Stimulated activated CD4-positive, alpha-beta T cell treated with anti-CD3 and anti-CD28 coated beads, TNF-alpha, amount 100 ng/mL, for 1 hour (primary cell): ENCODE results near the gene RAB1B.

Source experiments
- DNase-seq, 3 donors: peaks; one replicate each; pipeline ENCODE4 v3.0.0-alpha.2; 2020; ENCODE audit warnings: low read depth in 3 of 3, low spot score in 1 of 3

Gene RAB1B

GRCh38 chr11:66282468-66283455, 14.3 kb downstream of the RAB1B start:
- DNase-seq, result peak; percentile 97 to 100 (median 98)

DNA sequence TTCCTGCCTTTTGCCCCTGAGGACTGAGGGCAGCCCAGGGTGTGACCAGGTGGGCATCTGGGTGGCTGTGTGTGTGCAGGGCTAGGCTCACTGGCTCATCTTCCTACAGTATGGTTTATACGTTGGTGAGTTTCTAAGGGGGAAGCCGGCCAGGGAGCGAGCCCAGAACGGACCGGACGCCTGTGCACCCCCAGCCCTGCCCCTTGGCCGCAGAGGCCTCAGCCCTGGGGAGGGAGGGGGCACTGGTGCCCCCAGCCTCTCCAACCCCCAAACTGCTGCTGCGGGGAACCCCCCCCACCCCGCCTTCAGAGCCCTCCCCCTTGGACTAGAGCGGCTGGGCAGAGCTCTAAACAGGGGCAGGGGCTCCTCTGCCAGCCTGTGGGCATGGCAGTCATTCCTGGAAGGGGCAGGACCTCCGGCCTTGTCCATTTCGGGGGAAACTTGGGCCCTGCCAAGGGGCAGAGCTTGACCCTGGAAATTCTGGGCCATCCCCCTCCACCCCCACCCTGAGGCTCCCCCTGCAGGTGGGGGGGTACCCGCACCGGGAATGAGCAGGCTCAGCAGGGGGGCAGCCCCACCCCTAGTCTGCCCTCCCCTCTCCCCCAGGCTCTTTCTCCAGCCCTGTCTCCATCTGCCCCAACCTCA, 15.1 kb downstream of the RAB1B start:
- no peak for DNase-seq

DNA sequence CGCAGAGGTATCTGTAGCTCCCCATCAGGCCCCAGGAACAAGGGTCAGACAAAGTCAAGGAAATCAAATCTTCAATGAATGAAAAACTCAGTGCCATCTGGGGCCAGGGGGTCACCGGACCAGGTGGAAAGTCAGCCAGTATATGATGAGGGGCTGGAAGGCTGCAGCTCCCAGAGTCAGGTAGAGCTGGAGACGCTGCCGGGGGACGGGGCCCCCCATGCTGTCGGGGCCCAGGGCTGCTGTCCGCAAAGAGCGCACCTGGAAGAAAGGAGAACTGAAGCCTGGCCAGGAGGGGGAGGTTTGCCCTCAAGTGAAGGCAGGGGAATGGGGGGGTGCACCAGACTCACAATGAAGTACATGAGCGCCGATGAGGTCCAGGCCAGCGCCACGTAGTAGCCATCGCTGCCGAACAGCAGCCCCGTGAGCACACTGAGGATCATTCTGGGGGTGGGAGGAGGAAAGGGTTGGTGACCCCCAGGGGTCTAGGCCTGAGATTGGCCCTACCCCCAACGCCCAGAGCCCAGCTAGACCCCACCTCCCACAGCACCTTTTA, 16.2 kb downstream of the RAB1B start:
- no peak for DNase-seq

GRCh38 chr11:66285250-66285947, 17.0 kb downstream of the RAB1B start:
- no peak for DNase-seq

DNA sequence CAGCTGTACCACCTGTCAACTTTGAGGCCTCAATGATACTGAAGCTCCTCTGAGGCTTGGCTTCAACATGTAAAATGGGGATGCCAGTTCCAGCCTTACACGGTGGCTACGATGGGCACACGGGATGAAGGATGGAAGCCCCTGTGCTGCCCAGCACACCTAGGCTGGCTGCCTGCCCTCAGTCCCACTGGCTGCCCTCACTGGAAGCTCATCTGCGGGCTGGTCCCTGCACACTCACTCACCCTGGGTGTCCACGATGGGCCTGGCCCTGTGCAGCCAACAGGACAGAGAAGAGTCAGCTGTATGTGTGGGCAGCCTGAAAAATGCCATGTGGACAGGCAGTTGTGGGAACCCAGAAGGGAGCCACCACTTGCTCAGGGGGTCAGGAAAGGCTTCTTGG, 18.3 kb downstream of the RAB1B start:
- DNase-seq, result no peak

- DNase-seq, result no peak
Measured at GRCh38 chr11:66287211-66287888, 18.9 kb downstream of the RAB1B start.

DNA sequence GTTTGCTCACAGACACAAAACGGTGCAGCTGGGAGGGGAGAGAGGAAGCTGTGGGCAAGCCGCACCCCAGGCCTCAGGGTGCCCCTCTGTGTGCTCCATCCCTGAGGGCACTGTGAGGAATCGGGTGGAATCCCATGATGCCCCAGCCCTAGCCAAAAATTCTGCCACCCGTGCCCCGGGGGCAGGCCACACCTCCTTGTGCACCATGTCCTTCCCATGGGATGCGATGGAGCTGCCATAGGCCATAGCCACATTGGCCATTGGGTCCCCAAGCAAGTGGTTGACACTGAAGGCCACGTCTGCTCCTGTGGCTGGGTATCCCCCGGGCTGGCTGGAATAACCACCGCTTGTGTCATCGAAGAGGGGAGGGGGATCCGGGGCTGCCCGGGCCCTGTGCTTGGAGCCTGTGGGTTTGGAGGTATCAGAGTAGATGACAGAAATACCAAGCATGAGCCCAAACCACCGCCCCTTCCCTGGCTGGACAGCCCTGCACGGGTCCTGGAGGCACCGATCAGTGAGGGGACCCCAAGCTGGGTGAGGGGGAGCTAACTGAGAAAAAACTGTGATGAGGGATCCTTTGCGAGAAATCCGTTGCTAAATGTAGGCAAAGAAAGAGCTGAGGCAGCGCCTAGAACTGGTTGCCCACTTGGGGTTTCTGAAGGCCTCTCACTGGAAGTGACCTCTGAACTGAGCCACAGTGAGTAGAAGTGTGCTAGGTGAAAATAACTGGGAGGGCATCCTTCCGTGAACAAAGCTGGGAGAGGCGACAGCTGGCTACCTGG, 19.6 kb downstream of the RAB1B start:
- DNase-seq, result no peak

- DNase-seq, result peak; percentile 90 to 97 (median 96)
Measured at GRCh38 chr11:66288671-66289547, 20.5 kb downstream of the RAB1B start, which contains the start of gene YIF1A. Gene YIF1A (minus strand): TSS chr11:66289143. CDS start chr11:66288985, 158 bp downstream.

- peak in 2 of 3 donors; percentile 33 to 68 for DNase-seq
Measured at GRCh38 chr11:66289548-66290329, 21.3 kb downstream of the RAB1B start.

DNA sequence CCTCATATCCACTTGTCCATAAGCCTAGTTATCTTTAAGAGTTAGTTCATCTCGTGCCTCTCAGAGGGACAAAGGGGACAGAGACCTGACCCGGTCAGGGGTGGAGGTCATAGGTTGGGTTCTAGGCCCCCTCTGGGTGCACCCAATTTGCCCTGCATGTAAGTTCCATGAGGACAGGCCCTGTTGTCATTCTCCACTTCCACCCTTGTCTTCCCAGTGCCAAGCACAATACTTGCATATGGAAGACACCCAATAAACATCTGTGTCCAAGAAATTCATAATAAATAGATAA, 21.8 kb downstream of the RAB1B start:
- DNase-seq, result no peak

DNA sequence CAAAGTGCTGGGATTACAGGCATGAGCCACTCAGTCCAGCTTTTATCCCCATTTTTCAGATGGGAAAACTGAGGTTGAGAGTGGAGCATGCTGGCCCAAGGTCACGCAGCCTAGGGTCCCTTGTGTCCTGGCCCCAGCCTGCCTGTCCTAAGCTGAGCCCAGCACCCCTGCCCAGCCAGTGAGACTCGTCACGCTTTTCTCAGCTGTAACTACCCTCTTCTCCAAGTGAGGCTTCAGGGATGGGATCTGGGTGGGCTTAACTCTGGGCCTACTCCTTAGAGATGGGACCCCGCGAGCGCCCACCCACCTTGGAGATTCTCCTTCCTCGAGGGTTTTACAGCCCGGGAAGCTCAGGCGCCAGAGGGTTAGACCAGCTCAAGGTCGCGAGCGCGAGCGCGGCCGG, 22.9 kb downstream of the RAB1B start:
- no peak for DNase-seq

- DNase-seq, result no peak
Measured at GRCh38 chr11:66291706-66292542, 23.5 kb downstream of the RAB1B start, which contains the start of gene TMEM151A. Gene TMEM151A (plus strand): TSS chr11:66291894. CDS start chr11:66292014, 120 bp downstream.

DNA sequence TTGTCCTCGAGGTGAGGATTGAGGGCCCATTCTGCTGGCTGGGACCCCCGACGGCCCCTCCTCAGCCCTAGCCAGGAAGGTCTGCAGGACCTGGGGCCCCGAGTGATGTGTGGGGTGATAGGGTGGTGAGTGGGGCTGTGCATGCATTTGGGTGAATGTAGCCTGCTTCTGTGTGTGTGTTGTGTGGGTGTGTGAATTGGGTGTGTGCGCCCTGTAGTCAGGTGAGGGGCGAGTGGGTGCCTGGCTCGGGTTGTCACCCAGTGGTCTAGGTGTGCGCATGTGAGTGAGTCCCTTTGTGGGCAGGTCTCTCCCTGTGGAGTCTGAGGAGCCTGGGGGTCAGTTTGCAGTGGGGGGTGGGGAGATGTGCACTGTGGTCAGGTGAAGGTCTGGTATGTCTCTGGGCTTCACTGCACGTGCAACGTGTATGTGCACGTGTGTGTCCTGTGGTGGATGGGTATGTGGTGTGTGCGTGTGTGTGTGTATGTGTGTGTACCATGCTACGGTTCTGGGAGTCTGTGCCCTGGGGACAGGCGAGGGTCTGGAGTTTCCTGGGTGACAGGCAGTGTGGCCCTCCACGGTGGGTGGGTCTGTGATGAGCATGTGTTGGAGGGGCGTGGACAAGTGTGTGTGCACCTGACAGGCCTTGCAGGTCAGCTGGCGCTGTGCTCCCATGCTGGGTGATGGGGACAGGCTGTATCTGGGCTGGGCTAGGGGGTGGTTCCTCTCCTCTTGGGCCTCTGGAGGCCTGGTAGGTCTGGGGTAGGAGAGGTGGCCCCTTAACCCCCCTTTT, 24.3 kb downstream of the RAB1B start:
- DNase-seq, result no peak

DNA sequence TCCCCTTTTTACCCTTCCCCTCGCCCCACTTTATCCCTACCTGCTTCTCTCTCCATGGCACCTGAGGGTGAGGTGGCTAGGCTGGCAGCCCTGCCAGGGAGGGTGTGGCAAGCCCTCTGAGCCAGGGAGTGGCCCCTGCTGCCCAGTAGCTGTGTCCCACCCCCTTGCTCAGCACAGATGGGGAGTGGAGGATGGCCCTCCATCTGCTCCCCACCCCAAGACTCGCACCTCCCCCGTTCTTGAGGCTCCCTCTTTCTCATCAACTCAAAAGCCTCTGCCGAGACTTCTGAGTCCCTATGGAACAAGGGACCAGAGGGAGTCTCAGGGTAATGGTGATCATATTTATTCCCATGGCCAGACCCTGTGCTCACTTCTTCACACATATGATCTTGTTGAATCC, 24.9 kb downstream of the RAB1B start:
- no peak for DNase-seq

DNA sequence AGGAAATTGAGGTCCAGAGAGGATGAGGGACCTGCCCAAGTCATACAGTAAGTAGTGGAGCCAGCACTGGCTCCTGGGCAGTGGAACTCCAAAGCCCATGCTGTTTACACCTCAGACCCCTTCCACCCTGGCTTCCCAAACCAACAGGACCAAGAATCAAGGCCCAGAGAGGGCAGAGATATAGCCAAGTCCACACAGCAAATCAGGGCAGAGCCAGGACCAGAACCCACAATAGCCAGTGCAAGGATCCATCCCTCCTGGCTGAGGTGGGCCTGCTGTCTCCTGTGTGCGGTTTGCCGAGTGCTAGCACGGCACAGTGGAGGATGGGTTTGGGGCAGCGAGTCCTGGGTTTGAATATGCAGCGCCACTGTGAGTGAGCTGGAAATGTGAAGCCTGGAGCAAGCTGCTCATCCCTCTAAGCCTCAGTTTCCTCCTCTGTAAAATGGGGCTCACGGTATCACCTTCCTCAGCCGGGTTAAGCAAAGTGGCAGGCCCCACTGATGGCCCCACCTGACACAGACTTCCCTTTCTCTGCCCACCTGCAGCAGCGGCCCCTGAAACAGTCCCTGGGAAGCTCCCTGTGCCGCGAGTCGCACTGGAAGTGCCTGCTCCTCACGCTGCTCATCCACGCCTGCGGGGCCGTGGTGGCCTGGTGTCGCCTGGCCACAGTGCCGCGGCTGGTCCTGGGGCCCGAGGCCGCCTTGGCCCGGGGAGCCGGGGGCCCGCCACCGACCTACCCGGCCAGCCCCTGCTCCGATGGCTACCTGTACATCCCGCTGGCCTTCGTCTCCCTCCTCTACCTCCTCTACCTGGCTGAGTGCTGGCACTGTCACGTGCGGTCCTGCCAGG, 25.6 kb downstream of the RAB1B start:
- DNase-seq, result no peak
